NCI-H226 (cell line): Measurements from ENCODE around the gene B4GALT1.
"Not testable (repeated sequence)": the region's sequence is repeated elsewhere in the genome, so short reads cannot be mapped to it uniquely, and the experiment has no call there.

Experiments
- DNase-seq: peaks from one replicate; pipeline ENCODE4 v3.0.0-alpha.2; 2015

The B4GALT1 gene

GRCh38 chr9:33184963-33185362 is 17.8 kb upstream of the B4GALT1 start:
- peak; percentile 49 for DNase-seq

GRCh38 chr9:33182519-33182918 is 15.4 kb upstream of the B4GALT1 start:
- DNase-seq = no peak

DNA sequence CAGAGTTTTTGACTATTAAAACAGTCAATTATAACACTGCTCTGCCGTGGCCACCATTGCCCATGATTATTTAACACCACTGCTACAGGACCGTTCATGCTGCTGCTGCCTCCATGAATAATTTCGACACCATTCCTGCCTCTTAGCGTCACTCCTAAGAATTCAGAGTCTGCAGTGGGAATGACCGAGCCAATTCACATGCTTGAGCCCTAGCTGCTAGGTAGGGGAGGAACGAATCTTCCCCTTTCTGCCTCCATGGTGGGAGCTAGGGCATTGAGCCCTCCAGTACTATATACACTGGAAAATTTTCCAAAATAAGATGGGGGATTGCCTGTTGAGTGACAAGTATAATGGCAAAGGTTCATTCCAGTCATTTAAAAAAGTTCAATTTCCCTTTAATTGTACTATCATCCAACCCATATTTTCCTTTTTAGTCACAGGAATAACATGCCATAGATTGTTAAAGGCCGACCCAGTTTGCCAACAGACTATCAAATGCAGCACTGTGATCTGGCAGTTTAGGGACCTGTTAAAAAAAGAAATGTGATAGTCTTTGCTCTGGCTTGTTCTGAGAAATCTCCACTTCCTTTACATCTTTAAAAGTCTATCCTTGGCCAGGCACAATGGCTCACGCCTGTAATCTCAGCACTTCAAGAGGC is 13.5 kb upstream of the B4GALT1 start:
- DNase-seq = no peak

DNA sequence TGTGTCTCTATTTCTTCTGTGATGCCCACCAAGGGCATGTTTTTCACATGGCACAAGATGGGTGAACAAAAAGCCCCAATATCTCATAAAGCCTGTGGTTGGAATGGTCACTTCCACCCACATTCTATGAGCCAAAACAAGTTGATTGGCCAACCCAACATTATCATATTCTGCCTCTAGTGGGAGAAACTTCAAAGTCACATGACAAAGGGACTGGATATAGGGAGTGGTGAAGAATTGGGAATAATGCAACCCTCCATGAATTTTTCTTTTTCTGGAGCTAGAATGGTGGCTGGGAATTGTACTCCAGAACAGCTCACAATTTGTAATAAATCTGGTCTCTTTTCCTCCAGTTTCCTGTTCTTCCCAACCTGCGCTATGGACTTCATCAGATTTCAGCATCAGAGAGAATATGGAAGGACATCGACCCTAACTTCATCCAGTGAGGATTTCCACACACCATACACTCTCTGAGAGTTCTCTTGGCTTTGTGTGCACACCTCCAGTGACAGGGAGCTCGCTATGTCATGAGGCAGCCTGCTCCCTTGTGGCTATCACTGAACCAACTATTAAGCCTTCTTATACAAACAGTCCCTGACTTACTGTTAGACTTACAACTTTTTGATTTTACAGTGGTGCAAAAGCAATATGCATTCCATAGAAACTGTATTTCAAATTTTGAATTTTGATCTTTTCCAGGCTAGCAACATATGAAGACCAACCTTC is 12.0 kb upstream of the B4GALT1 start:
- no peak for DNase-seq

DNA sequence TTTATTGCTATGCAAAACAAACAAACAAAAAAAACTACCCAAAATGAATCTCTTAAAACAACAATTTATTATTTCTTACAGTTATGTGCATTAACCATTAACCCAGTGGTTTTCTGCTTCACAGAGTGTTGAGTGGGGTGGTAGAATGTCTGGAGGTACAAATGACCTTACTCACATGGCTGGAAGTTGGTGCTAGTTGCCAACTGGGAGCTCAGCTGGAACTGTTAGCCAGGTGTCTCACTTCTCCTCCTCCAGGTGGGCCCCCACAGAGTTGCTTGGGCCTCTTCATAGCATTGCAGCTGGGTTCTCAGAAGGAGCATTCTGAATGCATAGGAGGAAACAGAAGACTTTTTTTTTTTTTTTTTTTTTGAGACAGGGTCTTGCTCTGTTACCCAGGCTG is 10.5 kb upstream of the B4GALT1 start:
- DNase-seq = no peak

DNA sequence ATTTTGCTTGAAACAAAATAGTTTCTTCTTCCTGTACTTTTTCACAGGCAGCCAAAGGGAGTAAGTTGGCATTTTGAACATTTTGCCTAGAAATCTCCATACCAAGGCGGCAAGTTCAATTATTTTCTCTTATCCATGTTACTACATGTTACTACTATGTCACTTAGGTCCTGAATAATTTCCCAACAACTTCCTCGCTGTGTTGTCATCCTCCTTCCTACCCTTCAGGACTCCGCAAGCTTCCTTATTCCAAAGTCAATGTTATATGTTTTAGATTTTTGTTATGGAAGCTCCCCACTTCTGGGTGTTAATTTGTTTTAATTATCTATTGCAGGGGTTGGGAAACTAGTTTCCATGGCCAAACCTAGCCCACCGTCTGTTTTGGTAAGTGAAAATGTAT is 9.9 kb upstream of the B4GALT1 start:
- DNase-seq = no peak

DNA sequence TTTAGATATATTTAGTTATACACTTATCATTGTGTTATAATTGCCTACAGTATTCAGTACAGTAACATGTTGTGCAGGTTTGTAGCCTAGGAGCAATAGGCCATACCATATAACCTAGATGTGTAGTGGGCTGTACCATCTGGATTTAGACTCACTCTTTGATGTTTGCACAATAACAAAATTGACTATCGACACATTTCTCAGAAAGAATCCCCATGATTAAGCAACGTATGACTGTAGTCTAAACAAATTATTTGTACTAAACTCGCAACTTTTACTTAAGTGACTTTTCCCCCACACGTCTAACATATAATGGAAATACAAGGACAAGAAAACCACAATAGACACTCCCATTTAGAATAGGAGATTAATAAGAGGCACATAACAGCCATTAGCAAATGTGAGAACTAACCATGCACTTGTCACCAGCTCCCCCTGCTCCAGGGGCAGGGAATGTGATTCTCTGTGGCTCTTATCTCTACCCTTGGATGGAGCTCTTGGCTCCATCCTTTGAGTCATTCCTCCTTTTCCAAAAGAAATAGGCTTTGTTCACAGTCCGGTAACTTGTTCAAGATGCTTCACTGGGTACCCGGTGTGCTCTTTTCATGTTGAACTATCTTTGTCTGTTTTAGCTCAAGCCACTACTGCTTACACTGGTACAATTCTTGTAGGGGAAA is 8.7 kb upstream of the B4GALT1 start:
- DNase-seq = no peak

DNA sequence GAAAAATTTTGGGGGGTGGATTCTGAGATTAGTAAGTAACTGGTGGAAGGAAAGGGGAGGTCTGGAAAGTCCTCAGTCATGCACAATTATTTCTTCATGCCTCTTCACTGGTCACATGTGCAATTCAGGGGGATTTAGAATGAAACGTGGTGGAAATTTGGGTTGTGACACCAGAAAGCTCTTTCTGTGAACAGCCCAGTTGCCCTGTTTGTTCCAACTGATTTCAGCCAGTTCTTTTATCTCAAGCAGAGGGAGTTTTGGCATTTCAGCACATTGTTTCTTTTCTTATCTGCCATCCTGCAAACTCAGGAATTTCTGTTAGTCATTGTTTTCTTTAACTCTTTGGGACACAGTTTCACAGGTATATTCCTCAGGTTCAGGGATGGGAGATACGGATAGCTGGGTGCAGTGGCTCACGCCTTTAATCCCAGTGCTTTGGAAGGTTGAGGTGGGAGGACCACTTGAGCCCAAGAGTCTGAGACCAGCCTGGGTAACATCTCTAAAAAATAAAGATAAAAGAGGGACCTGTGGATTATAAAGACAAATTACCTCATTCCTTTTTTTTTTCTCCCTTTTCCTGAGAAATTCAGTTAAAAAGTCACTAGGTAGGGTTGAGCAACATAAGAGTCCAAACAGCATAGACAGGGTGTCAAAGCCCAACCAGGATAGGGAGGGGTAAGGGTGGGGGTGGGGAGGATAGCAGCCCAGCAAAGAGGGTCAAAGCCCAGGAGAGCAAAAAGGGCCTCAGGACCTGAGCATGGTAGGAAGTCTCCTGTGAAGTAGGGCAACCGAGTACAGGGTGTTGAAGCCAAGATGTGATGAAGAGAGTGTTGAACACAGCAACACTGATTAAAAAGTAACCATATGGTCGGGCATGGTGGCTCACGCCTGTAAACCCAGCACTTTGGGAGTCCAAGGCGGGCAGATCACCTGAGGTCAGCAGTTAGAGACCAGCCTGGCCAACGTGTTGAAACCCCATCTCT is 5.4 kb upstream of the B4GALT1 start:
- DNase-seq = peak; percentile 62

DNA sequence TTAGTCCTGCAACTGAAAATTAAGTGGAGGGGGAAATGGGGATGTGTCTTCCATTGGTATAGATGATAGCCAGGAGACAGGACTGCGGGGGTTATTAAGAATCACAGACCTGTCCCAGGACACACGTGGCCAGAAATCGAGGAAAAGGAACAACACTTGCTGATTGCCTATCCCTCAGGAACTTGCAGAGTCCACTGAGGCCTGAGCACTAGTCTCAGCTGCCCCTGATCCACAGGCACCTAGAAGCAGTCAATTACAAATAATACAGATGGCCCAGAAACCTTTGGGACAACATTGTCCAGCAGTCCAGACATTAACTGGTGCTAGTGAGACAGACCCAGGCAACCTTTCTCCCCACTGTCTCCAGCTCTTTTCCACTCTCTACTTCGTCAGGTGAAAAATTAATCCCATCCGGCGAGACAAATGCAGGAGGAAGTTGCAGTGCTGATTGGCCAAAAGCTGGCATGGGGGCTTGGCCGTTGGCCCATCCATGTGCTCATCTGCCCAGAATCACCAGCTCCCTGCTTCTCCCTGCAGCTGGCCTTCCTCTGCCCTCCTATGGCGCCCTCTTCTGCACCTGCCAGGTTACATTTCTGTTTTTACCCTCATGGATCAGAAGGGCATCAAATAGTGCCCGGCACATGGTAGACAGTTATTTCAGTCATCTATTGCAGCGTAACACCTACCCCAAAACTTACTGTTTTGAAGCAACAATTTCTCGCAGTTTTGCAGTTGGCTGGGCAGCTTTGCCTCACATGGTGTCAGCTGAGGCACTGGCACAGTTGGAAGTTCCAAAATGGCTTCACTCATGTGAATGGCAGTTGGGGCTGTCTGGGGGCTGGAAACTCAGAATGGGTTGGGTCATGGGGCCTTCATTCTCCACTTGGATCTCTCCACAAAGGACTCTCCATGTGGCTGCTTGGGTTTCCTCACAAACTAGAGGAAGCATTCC is 3.6 kb upstream of the B4GALT1 start:
- peak; percentile 41 for DNase-seq

GRCh38 chr9:33168941-33169544 is 1.9 kb upstream of the B4GALT1 start:
- DNase-seq = no peak

- no peak for DNase-seq
Observed at GRCh38 chr9:33167972-33168461, 881 bp upstream of the B4GALT1 start.

GRCh38 chr9:33166231-33167083 is 679 bp downstream of the B4GALT1 start:
- DNase-seq = no peak

DNA sequence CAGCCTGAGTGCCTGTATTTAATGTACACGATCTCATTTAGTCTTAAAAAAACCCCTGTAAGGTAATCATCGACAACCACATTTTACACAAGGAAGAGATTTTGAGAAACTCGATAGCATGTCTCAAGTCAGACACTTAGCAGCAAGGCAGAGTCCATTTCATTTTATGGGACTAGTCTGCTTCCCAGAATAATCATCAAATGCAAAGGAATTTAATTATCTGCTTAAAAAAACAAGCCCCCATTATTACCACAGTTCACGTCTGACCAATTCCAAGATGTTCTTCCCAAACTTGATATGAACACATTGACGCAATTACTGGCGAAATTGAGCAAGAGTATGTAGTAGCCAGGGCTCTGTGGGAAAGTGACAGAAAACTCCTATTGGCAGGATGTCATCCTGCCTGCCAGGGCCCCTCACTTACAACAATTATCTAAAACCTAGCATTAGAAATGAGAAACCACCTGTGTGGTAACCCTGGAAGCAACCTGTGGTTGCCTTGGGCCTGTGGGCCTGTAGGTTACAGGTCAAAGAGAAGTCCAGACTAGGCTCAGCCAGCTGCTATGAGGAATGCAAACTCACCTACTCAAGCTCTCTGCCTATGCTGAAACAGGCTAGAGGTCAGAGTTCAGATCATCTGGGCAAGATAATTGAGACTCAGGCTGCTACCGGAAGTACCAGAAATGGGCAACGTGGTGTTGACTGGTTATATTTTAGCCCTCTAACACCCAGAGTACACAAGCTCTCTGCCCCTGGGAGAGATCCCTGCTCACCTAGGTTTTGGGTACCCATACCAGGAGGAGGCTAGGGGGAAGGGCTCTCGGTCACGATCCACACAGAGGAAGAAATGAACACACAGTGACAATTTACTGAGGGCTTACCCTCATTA is 1.6 kb downstream of the B4GALT1 start:
- DNase-seq = peak; percentile 37

DNA sequence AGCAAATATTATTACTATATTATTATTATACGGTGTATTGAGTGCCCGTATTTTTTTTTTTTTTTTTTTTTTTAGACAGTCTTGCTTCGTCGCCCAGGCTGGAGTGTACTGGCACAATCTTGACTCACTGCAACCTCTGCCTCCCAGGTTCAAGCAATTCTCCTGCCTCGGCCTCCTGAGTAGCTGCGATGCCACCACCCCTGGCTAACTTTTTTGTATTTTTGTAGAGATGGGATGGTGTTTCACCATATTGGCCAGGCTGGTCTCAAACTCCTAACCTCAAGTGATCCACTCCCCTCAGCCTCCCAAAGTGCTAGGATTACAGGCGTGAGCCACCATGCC is 2.2 kb downstream of the B4GALT1 start:
- not testable (repeated sequence) for DNase-seq

- no peak for DNase-seq
Observed at GRCh38 chr9:33164138-33164809, 2.9 kb downstream of the B4GALT1 start.

GRCh38 chr9:33163433-33164137 is 3.6 kb downstream of the B4GALT1 start:
- no peak for DNase-seq

- no peak for DNase-seq
Observed at GRCh38 chr9:33162721-33163311, 4.3 kb downstream of the B4GALT1 start.
